ENCODE results near the gene LRRTM2. TPM values are rescaled to one million over a fixed set of nuclear protein-coding genes. Genes with fewer than 3 reads are reported as not detected.

Gene LRRTM2
- total and polyA plus RNA-seq, 2 donors (not counting 3 experiments of a cell fraction or from before 2014, with no cell fraction given): 0.06 to 0.20 TPM

GRCh38 chr5:138884094-138884493, 9.0 kb upstream of the LRRTM2 start:
- intact Hi-C loops (cut with micrococcal nuclease): no loop called here
- H3K9me1 ChIP-seq (replicated peaks; ENCODE audit: control insufficient read depth, extremely low read depth, insufficient read depth, low read length): no peaks in the 10 kb centered on the region
- H3K79me2 ChIP-seq (ENCODE audit: control insufficient read depth, insufficient read depth, low read length): peaks cover 57% of the 10 kb centered on the region
- TF ChIP-seq GATA2 (IDR thresholded peaks at IDR 0.05; ENCODE audit: insufficient read depth, insufficient read length, low read depth, low read length): no peak
- H4K20me1 ChIP-seq (replicated peaks; ENCODE audit: control insufficient read depth, extremely low read depth, insufficient read depth, low read length): peaks cover 4% of the 10 kb centered on the region
- no peaks in the 10 kb centered on the region for H3K27me3 ChIP-seq (ENCODE audit: control insufficient read depth in 2 of 2, insufficient read depth in 2 of 2, low read length in 2 of 2)
- no peaks in the 10 kb centered on the region for H3K4me1 ChIP-seq (ENCODE audit: control insufficient read depth, extremely low read depth, insufficient read depth, low read length)
- no peak overlapping the region for H2AFZ ChIP-seq (ENCODE audit: low read depth, low read length)
- H3K27ac ChIP-seq (ENCODE audit: insufficient read depth, low read depth, low read length): no peak overlapping the region
- CTCF ChIA-PET: no interaction called here
- H3K36me3 ChIP-seq (ENCODE audit: control insufficient read depth in 2 of 2, extremely low read depth in 1 of 2, insufficient read depth in 2 of 2, low read length in 2 of 2): peaks cover 9 to 19% of the 10 kb centered on the region in 2 experiments
- no peak overlapping the region for H3K4me3 ChIP-seq (replicated peaks in 1 of 3; ENCODE audit: insufficient read depth in 1 of 3, low read depth in 1 of 3, low read length in 3 of 3)
- dilution Hi-C loops (cut with MboI; ENCODE audit: extremely low pct_ligation_motif_present, low sequenced_read_pairs): no loop called here
- DNase-seq (ENCODE audit: low read depth, low spot score) (no peak), FAIRE-seq (no peak)
- H3K4me2 ChIP-seq (ENCODE audit: insufficient read depth, low read length): no peak overlapping the region
- no TSS peak for BruUV-seq (replicated peaks)
- H3K9ac ChIP-seq (replicated peaks; ENCODE audit: extremely low read depth, insufficient read depth, low read length): no peak overlapping the region
- POLR2A ChIA-PET: no interaction called here
- no peaks in the 10 kb centered on the region for H3K9me3 ChIP-seq (replicated peaks; ENCODE audit: control insufficient read depth, insufficient read depth, low read length)

GRCh38 chr5:138883211-138883610, 8.1 kb upstream of the LRRTM2 start:
- POLR2A ChIA-PET: no interaction called here
- FAIRE-seq (no peak), DNase-seq (ENCODE audit: low read depth, low spot score) (no peak)
- H3K4me1 ChIP-seq (ENCODE audit: control insufficient read depth, extremely low read depth, insufficient read depth, low read length): no peaks in the 10 kb centered on the region
- H4K20me1 ChIP-seq (replicated peaks; ENCODE audit: control insufficient read depth, extremely low read depth, insufficient read depth, low read length): peaks cover 9% of the 10 kb centered on the region
- H3K4me3 ChIP-seq (replicated peaks in 1 of 3; ENCODE audit: insufficient read depth in 1 of 3, low read depth in 1 of 3, low read length in 3 of 3): no peak overlapping the region
- peaks cover 66% of the 10 kb centered on the region for H3K79me2 ChIP-seq (ENCODE audit: control insufficient read depth, insufficient read depth, low read length)
- peaks cover 7 to 14% of the 10 kb centered on the region in 2 experiments for H3K36me3 ChIP-seq (ENCODE audit: control insufficient read depth in 2 of 2, extremely low read depth in 1 of 2, insufficient read depth in 2 of 2, low read length in 2 of 2)
- H3K9me3 ChIP-seq (replicated peaks; ENCODE audit: control insufficient read depth, insufficient read depth, low read length): no peaks in the 10 kb centered on the region
- CTCF ChIA-PET: no interaction called here
- no peak overlapping the region for H2AFZ ChIP-seq (ENCODE audit: low read depth, low read length)
- intact Hi-C loops (cut with micrococcal nuclease): no loop called here
- TF ChIP-seq EZH2 (IDR thresholded peaks at IDR 0.05; ENCODE audit: borderline replicate concordance, low read depth, low read length, severe bottlenecking): no peak
- TF ChIP-seq MAX (IDR thresholded peaks at IDR 0.05; ENCODE audit: insufficient read depth, insufficient read length): no peak
- TF ChIP-seq CTCF (IDR thresholded peaks at IDR 0.05; ENCODE audit: extremely low read depth in 1 of 2, insufficient read depth in 1 of 2, low read depth in 1 of 2, low read length in 2 of 2): no peak
- no peak for TF ChIP-seq GATA2 (IDR thresholded peaks at IDR 0.05; ENCODE audit: insufficient read depth, insufficient read length, low read depth, low read length)
- TF ChIP-seq POLR2A (IDR thresholded peaks at IDR 0.05; ENCODE audit: low read depth, low read length): no peak
- no peak for TF ChIP-seq JUN (IDR thresholded peaks at IDR 0.05; ENCODE audit: borderline replicate concordance, insufficient read depth, insufficient read length, low read depth)
- TF ChIP-seq FOS (IDR thresholded peaks at IDR 0.05; ENCODE audit: borderline replicate concordance, insufficient read depth, low read length): no peak
- no peak for TF ChIP-seq MYC (IDR thresholded peaks at IDR 0.05; ENCODE audit: low read depth, low read length)
- TF ChIP-seq POLR2AphosphoS5 (IDR thresholded peaks at IDR 0.05; ENCODE audit: insufficient read depth, low read depth, low read length): no peak
- H3K27ac ChIP-seq (ENCODE audit: insufficient read depth, low read depth, low read length): no peak overlapping the region
- H3K9me1 ChIP-seq (replicated peaks; ENCODE audit: control insufficient read depth, extremely low read depth, insufficient read depth, low read length): no peaks in the 10 kb centered on the region
- dilution Hi-C loops (cut with MboI; ENCODE audit: extremely low pct_ligation_motif_present, low sequenced_read_pairs): no loop called here
- no peak overlapping the region for H3K9ac ChIP-seq (replicated peaks; ENCODE audit: extremely low read depth, insufficient read depth, low read length)
- no peak overlapping the region for H3K4me2 ChIP-seq (ENCODE audit: insufficient read depth, low read length)
- H3K27me3 ChIP-seq (ENCODE audit: control insufficient read depth in 2 of 2, insufficient read depth in 2 of 2, low read length in 2 of 2): no peaks in the 10 kb centered on the region
- no TSS peak for BruUV-seq (replicated peaks)

Measured in endothelial cell of umbilical vein (primary cell).